Left lung (tissue), 10 donors: Measurements from ENCODE around the gene RPS3. TPM values are rescaled to one million over a fixed set of nuclear protein-coding genes. Genes with fewer than 3 reads are reported as not detected.
A peak's percentile ranks its signal among the peaks of the same experiment; 100 is the strongest.
"Not testable (repeated sequence)": the region's sequence is repeated elsewhere in the genome, so short reads cannot be mapped to it uniquely, and the experiment has no call there.

ENCODE experiments used
- ATAC-seq: fragments of 200-7000 bp; cut with Tn5 transposase; one replicate; pipeline ENCODE4 v1.9.1; 2020; ENCODE audit warnings: moderate library complexity
- DNase-seq, 4 donors: peaks; one replicate each; pipeline ENCODE4 v3.0.0-alpha.2; 2013 to 2020
- H3K27ac ChIP-seq, 2 donors: fragments of 200-600 bp; sonication (generic) in 1 of 2; one replicate each; pipeline versions ENCODE4 v1.5.0 to v1.8.0; 2020 to 2021
- H3K27me3 ChIP-seq, 2 donors: fragments of 200-600 bp; sonication (generic) in 1 of 2; one replicate each; pipeline versions ENCODE4 v1.5.0 to v1.8.0; 2020 to 2021
- H3K36me3 ChIP-seq, 2 donors: fragments of 200-600 bp; sonication (generic) in 1 of 2; one replicate each; pipeline versions ENCODE4 v1.5.0 to v1.8.0; 2020 to 2021
- H3K4me1 ChIP-seq, 2 donors: fragments of 200-600 bp; one replicate each; pipeline ENCODE4 v1.8.0; 2021
- H3K4me3 ChIP-seq, 2 donors: fragments of 200-600 bp; sonication (generic) in 1 of 2; one replicate each; pipeline versions ENCODE4 v1.5.0 to v1.8.0; 2020 to 2021; ENCODE audit warnings: mild to moderate bottlenecking in 1 of 2
- H3K9me3 ChIP-seq, 2 donors: fragments of 200-600 bp; sonication (generic) in 1 of 2; one replicate each; pipeline versions ENCODE4 v1.5.0 to v1.8.0; 2020 to 2021
- intact Hi-C, 2 donors: fragments of 100-400 bp; cut with DNase I; formaldehyde crosslinking; loops; one replicate each; pipeline versions ENCODE4 v1.11.2 to v1.14.2; 2022
- polyA plus RNA-seq, 6 donors: library from polyadenylated mRNA; unstranded; fragments of 120-200 nt; gene quantifications; one replicate each; pipeline ENCODE4 v1.2.1, GENCODE V29; 2013; ENCODE audit not compliant: insufficient read length in 6 of 6
- total RNA-seq, 2 donors: library from RNA; stranded (reverse); fragmentation: NEBNext Ultra II Directional; extraction: Animal tissue kit (Norgen Biotek cat#: 25700); gene quantifications; one replicate each; pipeline ENCODE4 v1.2.1, GENCODE V29; 2021
- TF ChIP-seq, protein P1 (sequence below), 2 donors: fragments of 200-600 bp; sonication (generic) in 1 of 2; IDR thresholded peaks; one replicate each; pipeline versions ENCODE4 v1.5.0 to v1.8.0; 2021; ENCODE audit warnings: antibody characterized with exemption in 2 of 2
- donor health status: DM: no; HTN: yes; CAD: no.
- donor health status: DM: no; HTN: no; CAD: no.

Gene RPS3
- total and polyA plus RNA-seq, 8 donors = 1,943 to 3,888 (median 3,679) TPM

DNA sequence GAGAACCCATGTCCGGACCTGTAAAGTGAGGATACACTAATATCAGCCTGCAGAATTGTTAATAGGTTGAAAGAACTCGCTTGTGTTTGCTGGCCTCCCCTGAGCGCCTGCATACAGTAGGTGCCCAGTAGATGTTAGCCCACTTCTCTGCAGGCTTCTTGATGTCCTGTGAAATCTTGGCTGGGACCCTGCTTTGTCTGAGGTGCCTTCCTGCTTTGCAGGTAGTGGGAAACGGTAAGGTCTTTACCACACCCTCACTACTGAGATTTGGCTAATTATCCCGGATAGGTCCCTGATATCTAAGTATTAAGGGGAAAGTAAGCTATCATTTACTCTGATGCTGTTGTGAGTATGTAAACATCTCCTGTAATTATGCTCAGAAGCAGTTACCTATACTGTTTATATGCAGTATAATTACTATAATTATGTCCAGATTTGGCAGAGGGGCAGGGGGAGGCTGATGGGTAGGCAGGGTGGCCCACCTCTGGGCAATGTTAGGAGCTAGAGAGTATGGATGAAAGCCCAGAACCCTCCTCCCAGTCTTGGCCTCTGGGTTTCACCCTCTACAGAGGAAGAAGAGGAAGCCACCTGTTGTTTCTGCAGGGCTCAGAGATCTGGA, 46.6 kb upstream of the RPS3 start:
- DNase-seq = no peak
- intact Hi-C loops = no loop called here
- Histone ChIP-seq H3K36me3 (no peaks in the 10 kb centered on the region), H3K9me3 (no peaks in the 10 kb centered on the region), H3K27ac (peak overlapping the region; percentile 93 to 96), H3K27me3 (no peaks in the 10 kb centered on the region), H3K4me3 (peak overlapping the region; percentile 88 to 91), H3K4me1 (peaks cover 16 to 48% of the 10 kb centered on the region in 2 donors)
- TF ChIP-seq, protein P1, sequence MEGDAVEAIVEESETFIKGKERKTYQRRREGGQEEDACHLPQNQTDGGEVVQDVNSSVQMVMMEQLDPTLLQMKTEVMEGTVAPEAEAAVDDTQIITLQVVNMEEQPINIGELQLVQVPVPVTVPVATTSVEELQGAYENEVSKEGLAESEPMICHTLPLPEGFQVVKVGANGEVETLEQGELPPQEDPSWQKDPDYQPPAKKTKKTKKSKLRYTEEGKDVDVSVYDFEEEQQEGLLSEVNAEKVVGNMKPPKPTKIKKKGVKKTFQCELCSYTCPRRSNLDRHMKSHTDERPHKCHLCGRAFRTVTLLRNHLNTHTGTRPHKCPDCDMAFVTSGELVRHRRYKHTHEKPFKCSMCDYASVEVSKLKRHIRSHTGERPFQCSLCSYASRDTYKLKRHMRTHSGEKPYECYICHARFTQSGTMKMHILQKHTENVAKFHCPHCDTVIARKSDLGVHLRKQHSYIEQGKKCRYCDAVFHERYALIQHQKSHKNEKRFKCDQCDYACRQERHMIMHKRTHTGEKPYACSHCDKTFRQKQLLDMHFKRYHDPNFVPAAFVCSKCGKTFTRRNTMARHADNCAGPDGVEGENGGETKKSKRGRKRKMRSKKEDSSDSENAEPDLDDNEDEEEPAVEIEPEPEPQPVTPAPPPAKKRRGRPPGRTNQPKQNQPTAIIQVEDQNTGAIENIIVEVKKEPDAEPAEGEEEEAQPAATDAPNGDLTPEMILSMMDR (IDR thresholded peaks at IDR 0.05) = no peak
- ATAC-seq = no peak

DNA sequence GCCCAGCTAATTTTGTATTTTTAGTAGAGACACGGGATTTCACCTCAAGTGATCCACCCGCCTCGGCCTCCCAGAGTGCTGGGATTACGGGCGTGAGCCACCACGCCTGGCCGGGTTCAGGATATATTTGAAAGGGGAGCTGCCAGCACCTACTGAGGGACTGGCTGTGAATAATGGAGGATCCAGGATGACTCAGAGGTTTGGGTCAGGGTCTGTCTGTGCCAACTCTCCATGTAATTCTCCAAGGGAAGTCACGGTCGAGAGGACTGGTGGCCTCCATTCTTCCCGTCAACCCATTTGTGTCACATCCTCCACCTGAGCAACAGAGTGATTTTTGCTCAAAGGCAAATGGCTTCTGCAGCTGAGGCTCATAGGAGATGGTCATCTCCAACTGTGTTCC, 44.3 kb upstream of the RPS3 start:
- TF ChIP-seq, protein P1 (IDR thresholded peaks at IDR 0.05) = no peak
- no peak for DNase-seq
- Histone ChIP-seq H3K9me3 (no peaks in the 10 kb centered on the region), H3K4me3 (no peak overlapping the region), H3K27me3 (no peaks in the 10 kb centered on the region), H3K27ac (no peak overlapping the region), H3K4me1 (peaks cover 0 to 24% of the 10 kb centered on the region in 2 donors), H3K36me3 (no peaks in the 10 kb centered on the region)
- intact Hi-C loops = no loop called here
- no peak for ATAC-seq

DNA sequence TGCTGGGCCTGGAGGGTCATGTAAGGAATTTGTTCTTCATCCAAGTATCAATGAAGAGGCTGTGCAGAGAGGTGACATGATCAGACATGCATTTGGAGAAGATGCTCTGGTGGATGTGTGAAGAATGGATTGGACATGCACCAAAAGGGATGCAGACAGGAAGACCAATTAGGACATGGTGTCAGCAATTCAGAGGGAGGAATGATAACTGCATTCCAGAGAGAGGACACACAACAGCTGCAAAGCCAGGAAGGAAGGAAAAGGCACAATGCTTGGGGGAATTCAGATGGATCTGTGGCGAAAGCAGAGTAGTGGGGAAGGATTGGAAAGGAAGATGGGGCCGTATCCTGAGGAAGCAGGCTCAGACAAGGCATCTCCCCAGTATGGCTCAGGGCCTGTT, 42.7 kb upstream of the RPS3 start:
- H3K27ac ChIP-seq = no peak overlapping the region
- ATAC-seq = no peak

DNA sequence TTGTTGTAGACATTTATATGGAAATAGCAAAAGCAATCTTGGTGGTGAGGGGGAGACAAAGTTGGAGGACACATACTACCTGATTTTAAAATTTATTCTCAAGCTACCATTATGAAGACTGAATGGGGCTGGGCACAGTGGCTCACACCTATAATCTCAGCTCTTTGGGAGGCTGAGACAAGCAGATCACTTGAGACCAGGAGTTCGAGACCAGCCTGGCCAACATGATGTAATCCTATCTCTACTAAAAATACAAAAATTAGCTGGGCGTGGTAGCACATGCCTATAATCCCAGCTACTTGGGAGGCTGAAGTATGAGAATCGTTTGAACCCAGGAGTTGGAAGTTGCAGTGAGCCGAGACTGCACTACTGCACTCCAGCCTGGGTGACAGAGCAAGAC, 37.0 kb upstream of the RPS3 start:
- DNase-seq, H3K27me3 ChIP-seq, intact Hi-C loops, H3K27ac ChIP-seq, H3K36me3 ChIP-seq, H3K9me3 ChIP-seq, H3K4me3 ChIP-seq, ATAC-seq: not testable (repeated sequence)
- peaks cover 0 to 25% of the 10 kb centered on the region in 2 donors for H3K4me1 ChIP-seq

More for the DNA sequence above, 42.7 kb upstream of the RPS3 start:
- intact Hi-C loops = no loop called here
- no peaks in the 10 kb centered on the region for H3K27me3 ChIP-seq
- no peaks in the 10 kb centered on the region for H3K9me3 ChIP-seq
- DNase-seq = no peak
- no peak overlapping the region for H3K4me3 ChIP-seq
- H3K4me1 ChIP-seq = peaks cover 0 to 14% of the 10 kb centered on the region in 2 donors
- TF ChIP-seq, protein P1 (IDR thresholded peaks at IDR 0.05) = no peak
- H3K36me3 ChIP-seq = no peaks in the 10 kb centered on the region

DNA sequence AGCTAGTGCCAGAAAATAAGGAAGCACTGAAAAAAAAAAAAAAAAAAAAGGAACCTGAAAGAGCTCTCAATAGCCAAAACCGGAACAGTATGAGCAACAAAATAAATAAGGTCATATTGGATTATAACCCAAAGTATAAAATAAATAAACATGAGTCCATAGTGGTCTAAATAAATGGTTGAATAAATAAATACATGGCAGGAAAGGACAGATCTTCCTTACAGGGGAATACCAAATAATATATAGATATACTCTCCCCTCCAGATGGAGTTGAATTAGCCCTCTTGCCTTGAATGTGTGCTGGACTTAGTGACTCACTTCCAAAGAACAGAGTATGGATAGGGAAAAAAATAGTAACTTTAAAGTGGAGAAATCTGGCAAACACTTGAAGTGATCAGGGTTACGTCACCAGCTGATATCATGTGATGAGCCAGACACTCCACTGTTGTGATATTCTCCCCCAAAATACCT, 33.6 kb upstream of the RPS3 start:
- TF ChIP-seq, protein P1 (IDR thresholded peaks at IDR 0.05) = no peak
- intact Hi-C loops = no loop called here
- Histone ChIP-seq H3K36me3 (no peaks in the 10 kb centered on the region), H3K4me1 (peaks cover 0 to 46% of the 10 kb centered on the region in 2 donors), H3K27ac (peak overlapping the region; percentile 51 to 78), H3K27me3 (no peaks in the 10 kb centered on the region), H3K4me3 (no peak overlapping the region), H3K9me3 (no peaks in the 10 kb centered on the region)
- ATAC-seq (peak; percentile 79), DNase-seq (no peak)

DNA sequence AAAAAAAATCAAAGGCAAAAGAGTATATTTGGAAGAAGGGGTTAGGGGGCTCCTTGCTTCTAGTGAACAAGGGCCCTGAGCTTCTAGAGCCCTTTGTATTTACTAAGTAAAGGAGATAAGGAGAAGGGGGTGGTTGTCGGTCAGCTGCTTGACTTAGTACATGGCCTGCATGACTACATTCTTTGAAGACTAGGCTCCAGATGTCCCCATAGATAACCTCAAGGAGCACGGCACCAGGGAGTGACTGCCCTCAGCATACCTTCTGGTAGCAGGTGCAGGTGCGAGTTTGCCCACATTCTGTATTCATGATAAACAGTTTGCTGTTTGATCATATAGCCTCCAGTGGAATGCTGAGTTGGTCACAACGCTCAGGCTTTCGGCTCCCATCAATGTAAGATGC, 32.5 kb upstream of the RPS3 start:
- ATAC-seq = peak; percentile 24
- peaks cover 0 to 49% of the 10 kb centered on the region in 2 donors for H3K4me1 ChIP-seq
- H3K27me3 ChIP-seq, H3K4me3 ChIP-seq, DNase-seq, intact Hi-C loops, H3K9me3 ChIP-seq, H3K36me3 ChIP-seq: not testable (repeated sequence)
- H3K27ac ChIP-seq = peak overlapping the region in 1 of 2 donors; percentile 78
